ENCODE data around the gene MYO3B. TPM values are rescaled to one million over a fixed set of nuclear protein-coding genes. Genes with fewer than 3 reads are reported as not detected.

MYO3B gene
- total and polyA plus RNA-seq, 2 donors (not counting 1 experiment from before 2014, with no cell fraction given): not detected

GRCh38 chr2:170502361-170503130, 324.6 kb downstream of the MYO3B start:
- no peak overlapping the region for H3K27ac ChIP-seq (ENCODE audit: low read length in 2 of 2)
- H4K20me1 ChIP-seq (ENCODE audit: control insufficient read depth, insufficient read depth, low read length, poor library complexity, severe bottlenecking): no peaks in the 10 kb centered on the region
- Mint-ChIP-seq H3K27me3 (peaks cover 24% of the 10 kb centered on the region), H3K9me3 (ENCODE audit: insufficient read depth) (no peaks in the 10 kb centered on the region), H3K27ac (no peak overlapping the region), H3K4me3 (no peak overlapping the region), H3K4me1 (no peaks in the 10 kb centered on the region)
- no peak for TF ChIP-seq EZH2 (IDR thresholded peaks at IDR 0.05; ENCODE audit: borderline replicate concordance, insufficient read depth, low read depth, low read length, poor library complexity, severe bottlenecking)
- TF ChIP-seq, protein P1, sequence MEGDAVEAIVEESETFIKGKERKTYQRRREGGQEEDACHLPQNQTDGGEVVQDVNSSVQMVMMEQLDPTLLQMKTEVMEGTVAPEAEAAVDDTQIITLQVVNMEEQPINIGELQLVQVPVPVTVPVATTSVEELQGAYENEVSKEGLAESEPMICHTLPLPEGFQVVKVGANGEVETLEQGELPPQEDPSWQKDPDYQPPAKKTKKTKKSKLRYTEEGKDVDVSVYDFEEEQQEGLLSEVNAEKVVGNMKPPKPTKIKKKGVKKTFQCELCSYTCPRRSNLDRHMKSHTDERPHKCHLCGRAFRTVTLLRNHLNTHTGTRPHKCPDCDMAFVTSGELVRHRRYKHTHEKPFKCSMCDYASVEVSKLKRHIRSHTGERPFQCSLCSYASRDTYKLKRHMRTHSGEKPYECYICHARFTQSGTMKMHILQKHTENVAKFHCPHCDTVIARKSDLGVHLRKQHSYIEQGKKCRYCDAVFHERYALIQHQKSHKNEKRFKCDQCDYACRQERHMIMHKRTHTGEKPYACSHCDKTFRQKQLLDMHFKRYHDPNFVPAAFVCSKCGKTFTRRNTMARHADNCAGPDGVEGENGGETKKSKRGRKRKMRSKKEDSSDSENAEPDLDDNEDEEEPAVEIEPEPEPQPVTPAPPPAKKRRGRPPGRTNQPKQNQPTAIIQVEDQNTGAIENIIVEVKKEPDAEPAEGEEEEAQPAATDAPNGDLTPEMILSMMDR (IDR thresholded peaks at IDR 0.05): no peak
- ATAC-seq (ENCODE audit: low read depth) (no peak), DNase-seq (no peak)
- H3K9ac ChIP-seq (ENCODE audit: low read length): no peak overlapping the region
- 85% methylated on average over 6 of the region's 8 CpGs for WGBS (ENCODE audit: insufficient coverage)
- H3K4me2 ChIP-seq (replicated peaks; ENCODE audit: low read depth, low read length, poor library complexity, severe bottlenecking): no peak overlapping the region
- no peaks in the 10 kb centered on the region for H3K79me2 ChIP-seq (ENCODE audit: control insufficient read depth, insufficient read depth, low read length)
- no peak overlapping the region for H3K4me3 ChIP-seq (ENCODE audit: control extremely low read depth in 1 of 5, extremely low read depth in 1 of 5, insufficient read depth in 1 of 5, low read depth in 2 of 5, low read length in 4 of 5)
- intact Hi-C loops (cut with micrococcal nuclease): no loop called here
- no peaks in the 10 kb centered on the region for H3K36me3 ChIP-seq (replicated peaks in 1 of 2; ENCODE audit: control extremely low read depth in 1 of 2, control insufficient read depth in 1 of 2, extremely low read depth in 1 of 2, insufficient read depth in 2 of 2, low read length in 1 of 2)
- ChIA-PET POLR2A (no interaction called here), CTCF (no interaction called here)
- no peaks in the 10 kb centered on the region for H3K9me3 ChIP-seq (ENCODE audit: control extremely low read depth in 1 of 3, control insufficient read depth in 2 of 3, insufficient read depth in 1 of 3, low read length in 2 of 3)
- no peak overlapping the region for H2AFZ ChIP-seq (ENCODE audit: insufficient read depth, low read depth, low read length, poor library complexity, severe bottlenecking)
- no peaks in the 10 kb centered on the region for H3K4me1 ChIP-seq (ENCODE audit: control insufficient read depth in 2 of 2, insufficient read depth in 2 of 2, low read length in 2 of 2)
- peaks cover 0 to 6% (median 0%) of the 10 kb centered on the region in 4 experiments for H3K27me3 ChIP-seq (replicated peaks in 1 of 4; ENCODE audit: control extremely low read depth in 1 of 4, control insufficient read depth in 3 of 4, insufficient read depth in 4 of 4, low read length in 3 of 4)

DNA sequence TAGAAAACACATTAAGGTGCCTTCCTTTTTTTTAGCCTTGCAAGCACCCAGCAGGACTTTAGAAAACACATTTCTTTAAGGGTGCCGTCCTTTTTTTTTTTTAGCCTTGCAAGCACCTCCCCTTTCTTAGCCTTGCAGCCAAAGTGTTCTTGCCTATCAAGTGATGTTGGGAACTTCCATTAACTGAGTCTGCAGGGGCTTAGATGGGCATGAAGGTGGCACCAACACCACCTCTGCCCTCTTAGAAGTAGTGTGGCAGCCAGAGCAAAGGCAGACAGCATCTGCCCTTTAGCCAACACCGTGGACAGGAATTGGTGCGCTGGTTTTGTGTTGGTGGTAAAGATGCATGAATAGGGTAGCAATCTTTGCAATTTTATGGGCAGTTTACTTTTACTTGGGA, 325.6 kb downstream of the MYO3B start:
- no peaks in the 10 kb centered on the region for H3K4me1 Mint-ChIP-seq
- Histone ChIP-seq H3K9ac (ENCODE audit: low read length) (no peak overlapping the region), H3K4me2 (replicated peaks; ENCODE audit: low read depth, low read length, poor library complexity, severe bottlenecking) (no peak overlapping the region), H3K4me1 (ENCODE audit: control insufficient read depth in 2 of 2, insufficient read depth in 2 of 2, low read length in 2 of 2) (no peaks in the 10 kb centered on the region), H2AFZ (ENCODE audit: insufficient read depth, low read depth, low read length, poor library complexity, severe bottlenecking) (no peak overlapping the region), H4K20me1 (ENCODE audit: control insufficient read depth, insufficient read depth, low read length, poor library complexity, severe bottlenecking) (no peaks in the 10 kb centered on the region), H3K27ac (ENCODE audit: low read length in 2 of 2) (no peak overlapping the region), H3K27me3 (replicated peaks in 1 of 4; ENCODE audit: control extremely low read depth in 1 of 4, control insufficient read depth in 3 of 4, insufficient read depth in 4 of 4, low read length in 3 of 4) (peaks cover 0 to 6% (median 0%) of the 10 kb centered on the region in 4 experiments), H3K36me3 (replicated peaks in 1 of 2; ENCODE audit: control extremely low read depth in 1 of 2, control insufficient read depth in 1 of 2, extremely low read depth in 1 of 2, insufficient read depth in 2 of 2, low read length in 1 of 2) (no peaks in the 10 kb centered on the region), H3K4me3 (ENCODE audit: control extremely low read depth in 1 of 5, extremely low read depth in 1 of 5, insufficient read depth in 1 of 5, low read depth in 2 of 5, low read length in 4 of 5) (no peak overlapping the region), H3K9me3 (ENCODE audit: control extremely low read depth in 1 of 3, control insufficient read depth in 2 of 3, insufficient read depth in 1 of 3, low read length in 2 of 3) (no peaks in the 10 kb centered on the region), H3K79me2 (ENCODE audit: control insufficient read depth, insufficient read depth, low read length) (no peaks in the 10 kb centered on the region)
- ChIA-PET CTCF (no interaction called here), POLR2A (no interaction called here)
- DNase-seq: no peak
- H3K27ac Mint-ChIP-seq: no peak overlapping the region
- TF ChIP-seq, protein P1 (IDR thresholded peaks at IDR 0.05): no peak
- TF ChIP-seq EZH2 (IDR thresholded peaks at IDR 0.05; ENCODE audit: borderline replicate concordance, insufficient read depth, low read depth, low read length, poor library complexity, severe bottlenecking): no peak
- WGBS (ENCODE audit: insufficient coverage): no CpG with 5 or more reads among the region's 3 CpGs
- H3K4me3 Mint-ChIP-seq: no peak overlapping the region
- peaks cover 28% of the 10 kb centered on the region for H3K27me3 Mint-ChIP-seq
- no peaks in the 10 kb centered on the region for H3K9me3 Mint-ChIP-seq (ENCODE audit: insufficient read depth)
- no peak for ATAC-seq (ENCODE audit: low read depth)
- intact Hi-C loops (cut with micrococcal nuclease): no loop called here

Data from B cell (primary cell).